NCI-H526 (cell line): Measurements from ENCODE around the gene ANAPC16.
"Not testable (repeated sequence)": the region's sequence is repeated elsewhere in the genome, so short reads cannot be mapped to it uniquely, and the experiment has no call there.

ENCODE experiments used
- DNase-seq, 2 experiments: peaks; one replicate each; lab custom pipeline; 2025; lab: John Stamatoyannopoulos, UW

ANAPC16 gene

GRCh38 chr10:72264536-72264935 lies 48.7 kb downstream of the ANAPC16 start:
- DNase-seq, result no peak

GRCh38 chr10:72265508-72265907 lies 49.7 kb downstream of the ANAPC16 start:
- no peak for DNase-seq

DNA sequence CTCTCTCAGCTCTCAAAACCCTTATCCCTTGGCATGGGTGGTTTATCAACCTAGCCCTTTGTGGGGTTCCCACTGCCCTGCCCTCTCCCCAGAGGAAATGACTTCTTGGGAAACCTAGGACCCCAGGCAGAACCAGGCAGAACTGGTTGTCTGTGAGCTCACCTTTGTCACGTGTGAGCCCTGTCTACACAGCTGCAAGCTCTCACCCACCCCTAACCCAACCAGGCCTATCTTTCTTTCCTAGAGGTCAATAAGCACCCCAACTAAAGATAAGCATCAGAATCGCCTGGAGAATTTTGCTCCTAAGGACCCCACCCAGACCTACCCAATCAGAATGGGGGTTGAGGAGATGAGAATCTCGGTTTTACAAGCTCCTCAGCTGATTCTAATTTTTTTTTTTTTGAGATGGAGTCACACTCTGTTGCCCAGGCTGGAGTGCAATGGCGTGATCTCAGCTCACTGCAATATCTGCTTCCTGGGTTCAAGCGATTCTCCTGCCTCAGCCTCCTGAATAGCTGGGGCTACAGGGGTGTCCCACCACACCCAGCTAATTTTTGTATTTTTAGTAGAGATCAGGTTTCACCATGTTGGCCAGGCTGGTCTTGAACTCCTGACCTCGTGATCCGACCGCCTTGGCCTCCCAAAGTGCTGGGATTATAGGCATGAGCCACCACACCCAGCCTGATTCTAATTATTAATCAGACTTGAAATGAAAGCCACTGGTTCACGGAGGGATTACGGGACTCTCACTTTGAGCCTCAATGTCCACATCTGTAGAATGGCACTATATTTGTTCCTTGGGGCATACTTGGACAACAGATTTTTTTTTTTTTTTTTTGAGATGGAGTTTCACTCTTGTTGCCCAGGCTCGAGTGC lies 50.4 kb downstream of the ANAPC16 start:
- no peak for DNase-seq

DNA sequence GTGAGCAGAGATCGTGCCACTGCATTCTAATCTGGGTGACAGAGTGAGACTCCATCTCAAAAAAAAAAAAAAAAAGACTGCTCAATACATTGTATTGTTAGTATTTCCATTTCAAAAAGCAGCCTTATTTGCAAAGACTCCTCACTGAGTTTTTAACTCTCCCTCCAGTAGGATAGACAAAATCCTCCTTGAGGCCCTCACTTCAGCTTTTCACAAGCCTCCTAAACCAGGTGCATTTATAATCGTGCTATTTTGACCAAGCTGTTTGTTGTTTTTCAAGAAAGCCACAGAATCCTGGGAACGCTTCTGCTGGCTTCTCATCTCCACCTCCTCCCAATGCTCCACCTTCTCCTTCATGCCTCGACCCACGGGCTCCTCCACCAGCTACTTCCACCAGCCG lies 51.6 kb downstream of the ANAPC16 start:
- DNase-seq, result no peak

- DNase-seq, result no peak
Measured at GRCh38 chr10:72267819-72268399, 52.1 kb downstream of the ANAPC16 start.

DNA sequence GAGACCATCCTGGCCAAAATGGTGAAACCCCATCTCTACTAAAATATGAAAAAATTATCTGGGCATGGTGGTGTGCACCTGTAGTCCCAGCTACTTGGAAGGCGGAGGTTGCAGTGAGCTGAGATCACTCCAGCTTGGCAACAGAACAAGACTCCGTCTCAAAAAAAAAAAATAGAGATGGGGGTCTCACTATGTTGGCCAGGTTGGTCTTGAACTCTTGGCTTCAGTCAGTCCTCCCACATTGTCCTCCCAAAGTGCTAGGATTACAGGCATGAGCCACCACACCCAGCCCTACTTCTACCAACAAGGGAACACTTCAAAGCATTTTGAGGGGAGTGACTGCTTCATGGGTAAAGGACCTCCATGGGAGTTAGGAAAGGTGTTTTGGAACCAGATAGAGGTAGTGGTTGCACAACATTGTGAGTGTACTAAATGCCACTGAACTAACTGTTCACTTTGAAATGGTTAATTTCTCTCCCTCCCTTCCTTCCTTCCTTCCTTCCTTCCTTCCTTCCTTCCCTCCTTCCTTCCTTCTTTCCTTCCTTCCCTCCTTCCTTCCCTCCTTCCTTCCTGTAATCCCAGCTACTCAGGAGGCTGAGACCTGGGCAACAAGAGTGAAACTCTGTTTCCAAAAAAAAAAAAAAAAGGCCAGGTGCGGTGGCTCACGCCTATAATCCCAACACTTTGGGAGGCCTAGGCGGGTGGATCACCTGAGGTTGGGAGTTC lies 52.8 kb downstream of the ANAPC16 start:
- DNase-seq, result not testable (repeated sequence)

DNA sequence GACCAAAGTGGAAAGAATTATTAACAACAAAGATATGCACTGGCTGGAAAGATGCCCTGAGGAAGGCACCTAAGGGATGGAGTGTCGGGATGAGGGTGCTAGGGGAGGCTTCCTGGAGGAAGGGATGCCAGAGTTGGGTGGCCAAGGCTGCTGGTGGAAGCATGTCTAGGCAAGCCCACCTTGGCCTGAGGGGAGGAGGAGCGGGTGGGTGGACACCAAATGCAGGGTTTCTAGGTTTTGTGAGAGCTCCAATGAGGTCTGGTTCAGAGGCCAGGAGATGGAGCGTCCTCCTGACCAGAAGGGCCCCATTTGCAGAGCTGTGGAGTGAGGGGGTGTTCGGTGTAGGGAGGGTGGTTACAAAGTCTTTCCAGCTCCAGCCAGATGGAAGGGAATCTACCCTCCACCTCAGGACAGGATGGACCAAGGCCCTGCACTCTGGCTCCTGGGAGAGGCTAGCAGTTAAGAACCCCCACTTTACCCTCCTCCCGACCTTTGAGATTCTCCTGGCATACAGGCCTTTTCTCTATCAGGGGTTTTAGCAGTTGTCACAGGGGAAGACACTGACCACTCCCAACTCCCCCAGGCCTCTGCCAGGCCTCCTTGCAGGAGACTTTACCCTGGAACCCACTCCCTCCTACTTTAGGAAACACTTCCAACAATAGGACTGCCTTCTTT lies 54.9 kb downstream of the ANAPC16 start:
- no peak for DNase-seq

- DNase-seq, result peak; percentile 69 to 89
Measured at GRCh38 chr10:72272689-72273409, 57.0 kb downstream of the ANAPC16 start.

DNA sequence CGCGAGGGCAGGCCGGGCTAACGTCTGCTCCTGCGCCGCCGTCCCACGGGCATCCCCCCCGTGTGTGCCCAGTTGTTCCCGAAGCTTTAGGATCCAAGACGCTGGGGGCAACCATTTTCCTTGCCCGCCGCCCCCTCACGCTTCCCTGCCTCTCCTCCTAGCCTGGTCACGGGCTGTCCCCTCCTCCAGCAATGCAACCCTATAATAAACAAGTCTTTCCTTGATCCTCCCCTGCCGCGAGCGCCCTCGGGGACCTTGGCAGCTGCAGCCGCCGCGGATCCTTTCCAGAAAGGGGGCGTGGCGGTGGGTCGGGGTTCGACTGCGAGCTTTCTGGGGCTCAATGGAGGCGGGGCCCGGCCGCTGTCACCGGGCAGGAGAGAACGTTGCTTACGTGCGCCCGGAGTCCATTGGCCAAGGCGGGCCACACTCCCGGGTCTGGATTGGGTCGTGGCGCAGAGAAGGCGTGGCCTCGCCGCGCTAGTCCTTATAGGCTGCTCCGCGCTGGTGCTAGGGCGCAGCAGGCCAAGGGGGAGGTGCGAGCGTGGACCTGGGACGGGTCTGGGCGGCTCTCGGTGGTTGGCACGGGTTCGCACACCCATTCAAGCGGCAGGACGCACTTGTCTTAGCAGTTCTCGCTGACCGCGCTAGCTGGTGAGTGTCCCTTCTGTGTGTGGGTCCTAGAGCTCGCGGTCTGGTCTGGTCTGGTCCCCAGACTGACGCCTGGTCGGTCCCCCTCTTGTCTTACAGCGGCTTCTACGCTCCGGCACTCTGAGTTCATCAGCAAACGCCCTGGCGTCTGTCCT lies 57.8 kb downstream of the ANAPC16 start, which contains the start of gene DDIT4:
Gene DDIT4, plus strand, starts transcription at position 515 of the 803 bp plus-strand sequence. CDS start 293 bp downstream, outside the sequence.
- peak; percentile 90 to 96 for DNase-seq

DNA sequence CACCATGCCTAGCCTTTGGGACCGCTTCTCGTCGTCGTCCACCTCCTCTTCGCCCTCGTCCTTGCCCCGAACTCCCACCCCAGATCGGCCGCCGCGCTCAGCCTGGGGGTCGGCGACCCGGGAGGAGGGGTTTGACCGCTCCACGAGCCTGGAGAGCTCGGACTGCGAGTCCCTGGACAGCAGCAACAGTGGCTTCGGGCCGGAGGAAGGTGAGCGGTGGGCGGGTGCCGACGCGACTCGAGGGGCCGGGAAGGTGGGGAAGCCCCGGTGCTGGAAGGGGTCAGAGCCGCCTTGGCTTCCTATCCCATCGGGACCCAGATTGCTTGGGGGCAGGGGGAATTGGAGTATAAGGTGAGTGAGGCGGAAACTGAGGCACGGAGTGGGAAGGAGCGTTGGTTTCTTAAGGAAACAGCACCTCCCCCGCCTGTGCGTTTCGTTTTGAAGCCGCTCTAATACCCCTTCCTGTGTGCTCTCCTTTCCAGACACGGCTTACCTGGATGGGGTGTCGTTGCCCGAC lies 58.5 kb downstream of the ANAPC16 start:
- DNase-seq, result no peak

DNA sequence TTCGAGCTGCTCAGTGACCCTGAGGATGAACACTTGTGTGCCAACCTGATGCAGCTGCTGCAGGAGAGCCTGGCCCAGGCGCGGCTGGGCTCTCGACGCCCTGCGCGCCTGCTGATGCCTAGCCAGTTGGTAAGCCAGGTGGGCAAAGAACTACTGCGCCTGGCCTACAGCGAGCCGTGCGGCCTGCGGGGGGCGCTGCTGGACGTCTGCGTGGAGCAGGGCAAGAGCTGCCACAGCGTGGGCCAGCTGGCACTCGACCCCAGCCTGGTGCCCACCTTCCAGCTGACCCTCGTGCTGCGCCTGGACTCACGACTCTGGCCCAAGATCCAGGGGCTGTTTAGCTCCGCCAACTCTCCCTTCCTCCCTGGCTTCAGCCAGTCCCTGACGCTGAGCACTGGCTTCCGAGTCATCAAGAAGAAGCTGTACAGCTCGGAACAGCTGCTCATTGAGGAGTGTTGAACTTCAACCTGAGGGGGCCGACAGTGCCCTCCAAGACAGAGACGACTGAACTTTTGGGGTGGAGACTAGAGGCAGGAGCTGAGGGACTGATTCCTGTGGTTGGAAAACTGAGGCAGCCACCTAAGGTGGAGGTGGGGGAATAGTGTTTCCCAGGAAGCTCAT lies 59.0 kb downstream of the ANAPC16 start:
- DNase-seq, result peak; percentile 25 to 74

DNA sequence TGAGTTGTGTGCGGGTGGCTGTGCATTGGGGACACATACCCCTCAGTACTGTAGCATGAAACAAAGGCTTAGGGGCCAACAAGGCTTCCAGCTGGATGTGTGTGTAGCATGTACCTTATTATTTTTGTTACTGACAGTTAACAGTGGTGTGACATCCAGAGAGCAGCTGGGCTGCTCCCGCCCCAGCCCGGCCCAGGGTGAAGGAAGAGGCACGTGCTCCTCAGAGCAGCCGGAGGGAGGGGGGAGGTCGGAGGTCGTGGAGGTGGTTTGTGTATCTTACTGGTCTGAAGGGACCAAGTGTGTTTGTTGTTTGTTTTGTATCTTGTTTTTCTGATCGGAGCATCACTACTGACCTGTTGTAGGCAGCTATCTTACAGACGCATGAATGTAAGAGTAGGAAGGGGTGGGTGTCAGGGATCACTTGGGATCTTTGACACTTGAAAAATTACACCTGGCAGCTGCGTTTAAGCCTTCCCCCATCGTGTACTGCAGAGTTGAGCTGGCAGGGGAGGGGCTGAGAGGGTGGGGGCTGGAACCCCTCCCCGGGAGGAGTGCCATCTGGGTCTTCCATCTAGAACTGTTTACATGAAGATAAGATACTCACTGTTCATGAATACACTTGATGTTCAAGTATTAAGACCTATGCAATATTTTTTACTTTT lies 59.7 kb downstream of the ANAPC16 start:
- DNase-seq, result no peak

DNA sequence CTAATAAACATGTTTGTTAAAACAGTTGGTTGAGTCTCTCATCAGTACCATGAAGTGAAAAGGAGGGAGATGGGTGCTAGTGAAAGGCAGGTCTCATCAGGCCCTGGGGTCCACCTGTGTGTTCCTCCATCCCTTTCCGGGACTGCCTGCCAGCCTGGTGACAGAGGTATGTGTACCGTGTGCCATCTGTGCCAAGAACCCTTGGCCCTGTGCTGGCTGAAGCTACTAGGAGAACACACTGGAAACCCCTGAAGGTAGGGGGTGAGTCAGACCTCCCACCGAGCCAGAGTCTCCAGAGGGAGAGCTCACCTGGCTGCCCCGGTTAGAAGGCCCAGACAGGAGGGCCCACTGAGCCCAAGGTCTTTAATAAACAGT lies 60.2 kb downstream of the ANAPC16 start:
- no peak for DNase-seq

DNA sequence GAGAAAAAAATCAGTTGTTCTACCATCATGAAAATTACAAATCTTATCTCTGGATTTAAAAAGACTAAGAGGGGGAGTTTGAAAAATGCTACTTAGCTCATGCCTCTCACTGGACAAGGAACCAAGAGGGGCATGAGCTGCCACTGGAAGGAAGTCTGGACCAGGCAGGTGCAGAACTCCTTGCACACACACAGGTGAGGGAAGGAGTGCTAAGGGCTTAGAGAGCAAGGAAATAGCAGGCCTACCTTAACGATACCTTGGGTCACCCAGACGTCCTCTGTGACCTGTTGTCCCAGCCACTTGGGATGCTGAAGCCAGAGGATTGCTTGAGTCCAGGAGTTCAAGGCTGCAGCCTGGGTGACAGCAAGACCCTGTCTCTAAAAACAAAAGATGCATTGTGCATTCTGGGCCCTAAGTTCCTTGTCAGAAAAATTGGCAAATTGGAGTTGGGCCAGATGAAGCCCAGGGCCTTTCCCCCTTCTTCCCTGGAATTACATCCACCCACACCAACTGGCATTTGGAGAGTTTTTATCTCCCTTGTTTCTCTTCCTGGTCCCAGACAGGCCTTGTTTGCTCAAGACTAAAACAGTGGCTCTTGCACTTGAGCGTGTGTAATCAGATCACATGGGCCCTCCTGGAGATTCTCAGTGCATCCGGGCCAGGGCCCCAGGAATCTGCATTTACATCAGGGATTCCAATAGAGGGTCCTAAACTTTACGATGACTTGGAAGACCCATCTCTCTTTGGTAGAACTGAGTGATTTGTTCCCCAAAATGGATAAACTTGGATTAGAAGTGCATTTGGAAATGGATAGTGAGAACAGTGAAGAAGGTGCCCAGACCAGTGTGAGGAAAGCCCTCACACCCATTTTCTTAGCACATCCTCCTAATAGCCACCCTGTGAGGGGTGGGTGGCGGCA lies 60.9 kb downstream of the ANAPC16 start:
- DNase-seq, result no peak

DNA sequence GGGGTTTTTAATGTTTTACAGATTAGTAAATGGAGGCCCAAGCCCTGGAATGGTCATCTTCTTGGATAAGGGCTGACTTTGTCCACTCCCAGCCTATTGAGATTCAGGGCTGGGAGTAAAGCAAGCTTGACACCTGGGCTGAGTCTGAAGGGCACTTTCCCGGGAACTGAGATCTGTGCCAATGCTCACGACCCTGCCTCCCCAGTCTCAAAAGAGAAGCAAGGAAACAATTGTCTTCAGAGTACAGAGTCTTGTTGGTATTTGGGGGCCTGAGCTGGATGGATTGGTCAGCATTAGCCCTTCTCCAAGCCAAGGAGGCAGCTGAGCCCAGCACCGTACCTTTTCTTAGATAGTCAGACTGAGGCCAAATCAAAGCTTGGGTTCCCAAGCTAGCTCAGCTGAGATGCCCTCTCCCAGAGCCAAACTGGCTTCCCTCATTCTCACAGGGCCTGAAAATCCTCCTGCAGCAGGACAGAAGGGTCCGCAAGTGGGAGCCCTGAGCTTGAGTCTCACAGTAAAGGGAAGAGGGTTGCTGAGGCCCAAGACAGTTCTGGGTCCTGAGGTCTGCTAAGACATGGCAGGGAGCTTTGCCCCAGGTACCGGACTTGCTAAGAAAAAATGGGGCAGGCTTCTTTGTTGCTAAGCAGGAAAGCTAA lies 61.7 kb downstream of the ANAPC16 start:
- DNase-seq, result no peak

DNA sequence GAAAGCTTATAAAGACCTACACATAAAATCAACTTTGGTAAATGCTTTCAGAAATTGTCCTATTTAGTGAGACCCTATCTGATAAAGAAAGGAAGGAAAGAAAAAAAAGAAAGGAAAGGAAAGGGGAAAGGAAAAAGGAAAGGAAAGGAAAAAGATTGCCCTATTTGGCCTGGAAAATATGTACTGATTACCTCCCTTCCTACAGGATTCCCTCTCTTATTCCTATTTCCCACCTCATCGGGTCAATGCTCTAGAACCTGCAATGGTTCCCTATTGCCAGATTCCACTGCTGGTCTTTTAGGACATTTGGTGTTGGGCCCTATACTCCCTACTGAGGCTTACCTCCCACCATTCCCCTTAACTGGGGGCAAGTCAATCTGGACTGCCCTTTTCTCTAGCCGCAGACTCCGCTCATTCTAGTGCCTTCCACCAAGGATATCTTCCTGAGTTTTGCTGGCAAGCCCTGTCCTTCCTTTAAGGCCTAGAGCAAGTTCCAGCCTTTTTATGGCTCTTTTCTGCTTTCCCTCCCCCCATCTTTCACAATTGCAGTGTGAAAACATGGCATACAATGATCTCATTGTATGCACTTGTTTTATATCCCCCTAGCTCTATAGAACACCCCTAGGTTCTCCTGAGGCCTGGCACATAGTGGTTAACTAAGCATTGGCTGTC lies 62.3 kb downstream of the ANAPC16 start:
- DNase-seq, result peak in 1 of 2 experiments; percentile 12
